CD14-positive monocyte (primary cell): ENCODE results near the gene ARID1B. TPM values are rescaled to one million over a fixed set of nuclear protein-coding genes. Genes with fewer than 3 reads are reported as not detected.
A peak's percentile ranks its signal among the peaks of the same experiment; 100 is the strongest.

Experiments used
- DNase-seq, 3 donors: peaks; one replicate each; pipeline ENCODE4 v3.0.0-alpha.2; 2011 to 2022
- H2AFZ ChIP-seq: 2 replicates; pipeline ENCODE4 v1.6.0; 2012; ENCODE audit warnings: mild to moderate bottlenecking, low read depth, low read length, inconsistent platforms; ENCODE audit not compliant: insufficient read depth, poor library complexity, severe bottlenecking
- H3K27ac ChIP-seq, 2 donors: 1 replicate in 1 of 2; 2 replicates in 1 of 2; pipeline ENCODE4 v1.5.1; 2012 to 2013; ENCODE audit warnings: low read length in 2 of 2, control low read depth in 1 of 2, inconsistent platforms in 1 of 2, low read depth in 1 of 2, mild to moderate bottlenecking in 1 of 2
- H3K27me3 ChIP-seq, 2 donors: one replicate each; pipeline versions ENCODE4 v1.6.0 to v1.6.1; 2011 to 2013; ENCODE audit warnings: low read length in 2 of 2; ENCODE audit not compliant: control insufficient read depth in 2 of 2, insufficient read depth in 2 of 2
- H3K36me3 ChIP-seq, 2 donors: replicated peaks in 1 of 2; 1 replicate in 1 of 2; 2 replicates in 1 of 2; pipeline versions ENCODE4 v1.5.1 to v1.6.1; 2012 to 2013; ENCODE audit warnings: low read length in 2 of 2, control low read depth in 1 of 2, inconsistent platforms in 1 of 2, mild to moderate bottlenecking in 1 of 2; ENCODE audit not compliant: insufficient read depth in 2 of 2, control insufficient read depth in 1 of 2
- H3K4me1 ChIP-seq, 2 donors: 1 replicate in 1 of 2; 2 replicates in 1 of 2; pipeline versions ENCODE4 v1.5.1 to v1.6.1; 2012 to 2013; ENCODE audit warnings: low read length in 2 of 2, control low read depth in 1 of 2, inconsistent platforms in 1 of 2, mild to moderate bottlenecking in 1 of 2, moderate library complexity in 1 of 2; ENCODE audit not compliant: insufficient read depth in 2 of 2, control insufficient read depth in 1 of 2
- H3K4me2 ChIP-seq: replicated peaks from 2 replicates; pipeline ENCODE3; 2012; ENCODE audit warnings: low read length, moderate library complexity, mild to moderate bottlenecking; ENCODE audit not compliant: poor library complexity, severe bottlenecking; ENCODE audit errors: extremely low read depth
- H3K4me3 ChIP-seq, 3 experiments: fragments of 200-600 bp in 1 of 3; sonication (generic) in 1 of 3; replicated peaks in 1 of 3; 1 replicate in 2 of 3; 2 replicates in 1 of 3; pipeline ENCODE4 v1.5.1; 2011 to 2013; ENCODE audit warnings: low read length in 3 of 3, mild to moderate bottlenecking in 3 of 3, control low read depth in 2 of 3, low read depth in 2 of 3, inconsistent platforms in 1 of 3, moderate library complexity in 1 of 3
- H3K79me2 ChIP-seq: 2 replicates; pipeline ENCODE4 v1.6.0; 2012; ENCODE audit warnings: mild to moderate bottlenecking, control low read depth, inconsistent platforms, low read length, moderate library complexity; ENCODE audit not compliant: insufficient read depth
- H3K9ac ChIP-seq: 2 replicates; pipeline ENCODE4 v1.6.0; 2017; ENCODE audit warnings: low read length, mild to moderate bottlenecking; ENCODE audit not compliant: insufficient read depth, poor library complexity, severe bottlenecking
- H3K9me3 ChIP-seq, 2 donors: replicated peaks in 1 of 2; 1 replicate in 1 of 2; 2 replicates in 1 of 2; pipeline versions ENCODE4 v1.5.1 to v1.6.1; 2012 to 2013; ENCODE audit warnings: low read length in 2 of 2, control low read depth in 1 of 2; ENCODE audit not compliant: control insufficient read depth in 1 of 2, insufficient read depth in 1 of 2
- H4K20me1 ChIP-seq: 2 replicates; pipeline ENCODE4 v1.6.0; 2012; ENCODE audit warnings: mild to moderate bottlenecking, low read length, control low read depth, moderate library complexity; ENCODE audit not compliant: insufficient read depth
- H3K27ac Mint-ChIP-seq, 7 donors: one replicate each; pipeline ENCODE4 v1.8.0; 2020; ENCODE audit warnings: mild to moderate bottlenecking in 7 of 7, mixed read lengths in 7 of 7, moderate library complexity in 6 of 7, inconsistent platforms in 2 of 7
- H3K27me3 Mint-ChIP-seq, 3 donors: one replicate each; pipeline ENCODE4 v1.8.0; 2021 to 2022; ENCODE audit warnings: low read depth in 3 of 3, mild to moderate bottlenecking in 3 of 3, mixed read lengths in 3 of 3, moderate library complexity in 3 of 3, inconsistent platforms in 1 of 3
- H3K36me3 Mint-ChIP-seq, 2 donors: one replicate each; pipeline ENCODE4 v1.8.0; 2020; ENCODE audit warnings: mixed read lengths in 2 of 2, inconsistent platforms in 1 of 2, mild to moderate bottlenecking in 1 of 2
- H3K4me1 Mint-ChIP-seq: one replicate; pipeline ENCODE4 v1.8.0; 2020; ENCODE audit warnings: mild to moderate bottlenecking, mixed read lengths
- H3K4me3 Mint-ChIP-seq, 2 donors: one replicate each; pipeline ENCODE4 v1.8.0; 2020; ENCODE audit warnings: mild to moderate bottlenecking in 2 of 2, mixed read lengths in 2 of 2, moderate library complexity in 1 of 2
- H3K9me3 Mint-ChIP-seq, 7 donors: one replicate each; pipeline ENCODE4 v1.8.0; 2020 to 2022; ENCODE audit warnings: mixed read lengths in 7 of 7, mild to moderate bottlenecking in 6 of 7, moderate library complexity in 6 of 7, inconsistent platforms in 2 of 7
- WGBS: methylation state at CpG from one replicate; pipeline ENCODE4 v1.1.5; 2013; ENCODE audit warnings: missing lambda C conversion rate; ENCODE audit not compliant: insufficient coverage; 5-methylcytosine and 5-hydroxymethylcytosine counted together
- intact Hi-C, 2 donors: fragments of 100-400 bp; cut with micrococcal nuclease; formaldehyde crosslinking; loops; one replicate each; pipeline versions ENCODE4 v1.15.0 to v1.15.1; 2023
- polyA plus RNA-seq, 3 donors: library from polyadenylated mRNA; depleted of rRNA in 1 of 3; unstranded in 2 of 3; stranded (reverse) in 1 of 3; fragments of 300-500 nt in 2 of 3; fragments of >200 nt in 1 of 3; fragmentation: Illumina TruSeq in 2 of 3; gene quantifications; 1 replicate in 2 of 3; 2 replicates in 1 of 3; pipeline ENCODE4 v1.2.3, GENCODE V29; 2012 to 2021
- TF ChIP-seq, protein P1 (sequence below): fragments of 200-600 bp; IDR thresholded peaks from one replicate; pipeline ENCODE4 v1.8.0; 2022; ENCODE audit warnings: antibody characterized with exemption, mild to moderate bottlenecking

ARID1B gene
- polyA plus RNA-seq, 3 donors, result 3.2 to 22.1 (median 3.8) TPM

DNA sequence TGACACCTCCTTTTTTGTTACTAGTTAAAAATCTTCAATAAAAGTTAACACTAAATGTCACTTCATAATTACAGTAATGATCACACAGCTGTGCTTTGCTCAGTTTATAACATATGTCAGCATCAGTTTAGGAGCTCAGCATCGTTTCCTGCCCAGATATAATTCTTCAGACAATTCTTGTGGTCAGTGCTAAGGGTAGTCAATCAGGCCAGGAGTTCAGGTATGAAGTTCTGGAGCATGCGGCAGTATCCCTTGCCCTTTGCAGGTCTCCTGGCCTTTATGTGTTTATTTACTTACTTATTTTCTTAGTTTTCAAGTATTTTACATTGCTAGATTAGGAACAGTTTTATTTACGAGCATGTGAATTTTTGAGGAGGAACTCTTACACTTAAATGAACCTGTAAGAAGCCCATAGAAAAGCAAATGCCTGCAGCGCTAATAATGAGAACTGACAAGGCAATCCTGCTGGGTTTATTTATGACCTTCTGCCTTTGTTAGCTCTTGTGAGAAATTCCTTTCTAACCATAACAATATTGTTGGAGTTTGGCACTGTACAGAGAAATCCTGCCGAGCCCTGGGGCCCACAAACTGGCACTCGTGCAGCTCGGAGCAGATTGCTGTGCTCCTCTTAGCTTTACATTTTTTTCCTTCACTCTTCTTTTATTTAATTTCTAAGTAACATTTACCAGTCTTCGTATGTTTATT is 293.4 kb downstream of the ARID1B start:
- no peak overlapping the region for H3K9ac ChIP-seq
- H2AFZ ChIP-seq, result no peak overlapping the region
- no peak overlapping the region for H3K27ac ChIP-seq
- H3K36me3 ChIP-seq, result peaks cover 4 to 13% of the 10 kb centered on the region in 2 donors
- H4K20me1 ChIP-seq, result peaks cover 28% of the 10 kb centered on the region
- TF ChIP-seq, protein P1, sequence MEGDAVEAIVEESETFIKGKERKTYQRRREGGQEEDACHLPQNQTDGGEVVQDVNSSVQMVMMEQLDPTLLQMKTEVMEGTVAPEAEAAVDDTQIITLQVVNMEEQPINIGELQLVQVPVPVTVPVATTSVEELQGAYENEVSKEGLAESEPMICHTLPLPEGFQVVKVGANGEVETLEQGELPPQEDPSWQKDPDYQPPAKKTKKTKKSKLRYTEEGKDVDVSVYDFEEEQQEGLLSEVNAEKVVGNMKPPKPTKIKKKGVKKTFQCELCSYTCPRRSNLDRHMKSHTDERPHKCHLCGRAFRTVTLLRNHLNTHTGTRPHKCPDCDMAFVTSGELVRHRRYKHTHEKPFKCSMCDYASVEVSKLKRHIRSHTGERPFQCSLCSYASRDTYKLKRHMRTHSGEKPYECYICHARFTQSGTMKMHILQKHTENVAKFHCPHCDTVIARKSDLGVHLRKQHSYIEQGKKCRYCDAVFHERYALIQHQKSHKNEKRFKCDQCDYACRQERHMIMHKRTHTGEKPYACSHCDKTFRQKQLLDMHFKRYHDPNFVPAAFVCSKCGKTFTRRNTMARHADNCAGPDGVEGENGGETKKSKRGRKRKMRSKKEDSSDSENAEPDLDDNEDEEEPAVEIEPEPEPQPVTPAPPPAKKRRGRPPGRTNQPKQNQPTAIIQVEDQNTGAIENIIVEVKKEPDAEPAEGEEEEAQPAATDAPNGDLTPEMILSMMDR, result no peak
- H3K27me3 ChIP-seq, result no peaks in the 10 kb centered on the region
- H3K36me3 Mint-ChIP-seq, result peaks cover 10 to 11% of the 10 kb centered on the region in 2 donors
- no peak overlapping the region for H3K4me3 Mint-ChIP-seq
- no peaks in the 10 kb centered on the region for H3K4me1 ChIP-seq
- intact Hi-C loops, result no loop called here
- H3K4me2 ChIP-seq, result no peak overlapping the region
- peaks cover 3% of the 10 kb centered on the region for H3K79me2 ChIP-seq
- no peak for DNase-seq
- no peaks in the 10 kb centered on the region for H3K9me3 Mint-ChIP-seq
- H3K9me3 ChIP-seq, result no peaks in the 10 kb centered on the region
- H3K27ac Mint-ChIP-seq, result peak overlapping the region in 1 of 7 donors; percentile 27
- H3K27me3 Mint-ChIP-seq, result no peaks in the 10 kb centered on the region
- H3K4me3 ChIP-seq, result no peak overlapping the region
- 100% methylated on average over 1 of the region's 8 CpGs for WGBS
- peaks cover 9% of the 10 kb centered on the region for H3K4me1 Mint-ChIP-seq

GRCh38 chr6:157072128-157072527 is 294.9 kb downstream of the ARID1B start:
- TF ChIP-seq, protein P1, result no peak
- H3K27ac Mint-ChIP-seq, result peak overlapping the region in 1 of 7 donors; percentile 69
- peaks cover 2% of the 10 kb centered on the region for H3K4me1 Mint-ChIP-seq
- WGBS, result no CpG with 5 or more reads among the region's 2 CpGs
- Histone ChIP-seq H3K4me1 (no peaks in the 10 kb centered on the region), H3K4me2 (no peak overlapping the region), H4K20me1 (peaks cover 26% of the 10 kb centered on the region), H3K27me3 (no peaks in the 10 kb centered on the region), H3K27ac (no peak overlapping the region), H3K4me3 (no peak overlapping the region), H3K9me3 (no peaks in the 10 kb centered on the region), H3K9ac (no peak overlapping the region), H3K36me3 (peaks cover 4 to 13% of the 10 kb centered on the region in 2 donors), H2AFZ (no peak overlapping the region), H3K79me2 (peaks cover 3% of the 10 kb centered on the region)
- H3K4me3 Mint-ChIP-seq, result no peak overlapping the region
- intact Hi-C loops, result no loop called here
- H3K36me3 Mint-ChIP-seq, result peaks cover 8 to 10% of the 10 kb centered on the region in 2 donors
- H3K27me3 Mint-ChIP-seq, result no peaks in the 10 kb centered on the region
- H3K9me3 Mint-ChIP-seq, result no peaks in the 10 kb centered on the region
- no peak for DNase-seq
